ENCODE measurements around the gene ILKAP.

The ILKAP gene

DNA sequence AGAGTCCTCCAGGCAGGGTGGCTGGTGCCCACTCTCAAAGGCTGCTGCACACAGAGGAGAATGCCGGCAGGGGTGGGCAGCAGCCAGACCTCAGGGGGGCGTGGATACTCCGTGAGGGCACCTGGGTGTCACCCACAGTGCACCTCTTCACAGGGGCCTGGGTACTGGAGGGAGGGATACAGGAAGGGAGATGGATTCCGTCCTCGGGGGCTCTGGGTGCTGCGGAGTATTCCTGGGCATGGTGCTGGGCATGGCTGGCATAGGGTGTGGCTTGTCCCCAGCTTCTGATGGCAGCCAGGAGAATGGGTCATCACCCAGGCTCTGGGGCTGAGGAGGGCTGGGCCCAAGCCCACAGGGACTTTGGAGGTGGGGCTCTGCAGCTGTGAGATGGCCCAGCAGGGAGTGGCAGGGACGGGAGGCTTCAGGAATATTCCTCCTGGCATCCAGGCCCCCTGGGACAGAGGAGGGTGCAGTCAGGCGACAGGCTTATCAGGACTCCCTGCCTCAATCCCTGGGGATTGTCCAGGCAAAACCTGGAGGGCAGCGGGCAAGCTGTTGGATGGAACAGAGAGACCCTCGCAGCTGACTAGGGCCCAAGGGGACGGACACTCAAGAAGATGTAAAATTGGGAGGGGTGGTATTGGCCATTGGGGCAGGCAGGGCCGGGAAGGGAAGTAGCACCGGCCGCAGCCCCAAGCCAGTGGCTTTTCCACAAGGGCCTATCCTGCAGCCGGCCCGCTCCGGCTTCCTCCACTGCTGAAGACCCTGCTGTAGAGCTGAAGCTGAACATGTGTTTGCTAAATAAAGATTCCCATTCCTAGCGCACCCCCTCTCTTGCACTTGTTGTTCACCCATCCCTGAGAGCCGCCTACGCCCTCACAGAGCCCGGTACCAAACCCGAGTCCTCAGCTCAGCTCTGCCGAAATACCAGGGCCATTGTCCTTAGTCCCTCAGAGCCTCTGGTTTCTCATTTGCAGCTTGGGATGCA lies 70.7 kb downstream of the ILKAP start:
- H3K4me3 ChIP-seq (ENCODE audit: low read depth, low read length): no peak overlapping the region
- DNase-seq (ENCODE audit: low read depth): no peak
- TF ChIP-seq, protein P1, sequence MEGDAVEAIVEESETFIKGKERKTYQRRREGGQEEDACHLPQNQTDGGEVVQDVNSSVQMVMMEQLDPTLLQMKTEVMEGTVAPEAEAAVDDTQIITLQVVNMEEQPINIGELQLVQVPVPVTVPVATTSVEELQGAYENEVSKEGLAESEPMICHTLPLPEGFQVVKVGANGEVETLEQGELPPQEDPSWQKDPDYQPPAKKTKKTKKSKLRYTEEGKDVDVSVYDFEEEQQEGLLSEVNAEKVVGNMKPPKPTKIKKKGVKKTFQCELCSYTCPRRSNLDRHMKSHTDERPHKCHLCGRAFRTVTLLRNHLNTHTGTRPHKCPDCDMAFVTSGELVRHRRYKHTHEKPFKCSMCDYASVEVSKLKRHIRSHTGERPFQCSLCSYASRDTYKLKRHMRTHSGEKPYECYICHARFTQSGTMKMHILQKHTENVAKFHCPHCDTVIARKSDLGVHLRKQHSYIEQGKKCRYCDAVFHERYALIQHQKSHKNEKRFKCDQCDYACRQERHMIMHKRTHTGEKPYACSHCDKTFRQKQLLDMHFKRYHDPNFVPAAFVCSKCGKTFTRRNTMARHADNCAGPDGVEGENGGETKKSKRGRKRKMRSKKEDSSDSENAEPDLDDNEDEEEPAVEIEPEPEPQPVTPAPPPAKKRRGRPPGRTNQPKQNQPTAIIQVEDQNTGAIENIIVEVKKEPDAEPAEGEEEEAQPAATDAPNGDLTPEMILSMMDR (IDR thresholded peaks at IDR 0.05; ENCODE audit: control insufficient read depth, extremely low read depth, insufficient read depth): no peak

DNA sequence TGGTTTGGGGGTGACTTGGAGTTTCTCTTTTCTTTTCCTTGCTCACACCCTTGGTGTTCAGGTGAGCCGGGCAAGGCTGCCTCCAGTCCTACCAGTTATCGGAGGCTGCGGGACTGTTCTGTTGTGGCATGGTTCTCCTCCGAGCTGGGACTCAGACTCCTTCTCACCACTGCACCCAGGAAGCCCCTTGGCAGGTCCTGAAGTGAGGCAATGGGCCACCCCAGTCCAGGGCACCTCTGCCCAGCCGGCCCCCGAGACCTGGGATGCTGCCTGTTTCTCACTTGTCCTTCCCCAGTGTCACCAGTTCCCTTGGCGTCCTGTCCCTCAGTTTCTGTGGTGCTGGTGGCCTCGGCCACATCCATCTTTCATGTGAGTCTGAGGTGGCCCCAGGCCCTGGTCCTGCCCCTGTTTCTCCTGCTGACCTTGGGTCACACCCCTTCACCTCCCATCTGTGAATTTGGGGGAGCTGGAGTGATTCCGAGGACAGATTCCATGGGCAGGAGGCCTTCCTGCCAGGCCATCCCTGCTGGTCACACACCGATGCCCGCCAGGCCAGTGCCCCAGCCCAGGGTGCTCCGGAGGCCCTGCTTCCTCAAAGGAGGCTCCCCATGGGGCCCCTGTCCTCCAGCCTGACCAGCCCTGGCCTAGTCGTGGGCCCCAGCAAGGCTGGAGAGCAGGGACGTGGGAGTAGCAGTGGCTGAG lies 71.6 kb downstream of the ILKAP start:
- no peak for DNase-seq (ENCODE audit: low read depth)
- no peak overlapping the region for H3K4me3 ChIP-seq (ENCODE audit: low read depth, low read length)
- TF ChIP-seq, protein P1 (IDR thresholded peaks at IDR 0.05; ENCODE audit: control insufficient read depth, extremely low read depth, insufficient read depth): no peak

DNA sequence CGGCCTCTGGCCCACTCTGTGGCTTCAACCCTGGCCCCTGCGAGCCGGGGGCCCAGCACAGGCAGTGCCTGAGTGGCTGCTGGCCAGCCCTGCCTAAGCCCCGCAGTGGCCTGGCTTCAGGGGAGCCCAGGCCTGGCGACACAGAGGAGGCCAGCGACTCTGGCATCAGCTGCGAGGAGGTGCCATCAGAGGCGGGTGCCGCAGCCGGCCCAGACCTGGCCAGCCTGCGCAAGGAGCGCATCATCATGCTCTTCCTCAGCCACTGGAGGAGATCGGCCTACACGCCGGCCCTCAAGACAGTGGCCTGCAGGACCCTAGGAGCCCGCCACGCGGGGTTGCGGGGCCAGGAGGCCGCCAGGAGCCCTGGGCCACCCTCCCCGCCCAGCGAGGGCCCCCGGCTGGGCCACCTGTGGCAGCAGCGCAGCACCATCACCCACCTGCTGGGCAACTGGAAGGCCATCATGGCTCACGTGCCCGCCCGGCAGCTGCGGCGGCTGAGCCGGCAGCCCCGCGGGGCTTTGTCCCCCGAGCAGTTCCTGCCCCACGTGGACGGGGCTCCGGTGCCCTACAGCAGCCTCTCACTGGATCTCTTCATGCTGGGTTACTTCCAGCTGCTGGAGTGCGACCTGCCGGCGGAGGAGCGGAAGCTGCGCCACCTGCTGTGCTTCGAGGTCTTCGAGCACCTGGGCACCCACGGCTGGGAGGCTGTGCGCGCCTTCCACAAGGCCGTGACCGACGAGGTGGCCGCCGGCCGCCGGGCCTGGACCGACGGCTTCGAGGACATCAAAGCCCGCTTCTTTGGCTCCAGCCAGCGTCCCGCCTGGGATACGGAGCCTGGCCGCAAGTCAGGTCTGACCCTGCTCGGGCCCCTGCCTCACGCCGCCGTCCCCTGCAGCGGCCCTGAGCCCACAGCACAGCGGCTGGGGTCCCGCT lies 72.5 kb downstream of the ILKAP start:
- DNase-seq (ENCODE audit: low read depth): no peak
- TF ChIP-seq, protein P1 (IDR thresholded peaks at IDR 0.05; ENCODE audit: control insufficient read depth, extremely low read depth, insufficient read depth): no peak
- H3K4me3 ChIP-seq (ENCODE audit: low read depth, low read length): no peak overlapping the region

DNA sequence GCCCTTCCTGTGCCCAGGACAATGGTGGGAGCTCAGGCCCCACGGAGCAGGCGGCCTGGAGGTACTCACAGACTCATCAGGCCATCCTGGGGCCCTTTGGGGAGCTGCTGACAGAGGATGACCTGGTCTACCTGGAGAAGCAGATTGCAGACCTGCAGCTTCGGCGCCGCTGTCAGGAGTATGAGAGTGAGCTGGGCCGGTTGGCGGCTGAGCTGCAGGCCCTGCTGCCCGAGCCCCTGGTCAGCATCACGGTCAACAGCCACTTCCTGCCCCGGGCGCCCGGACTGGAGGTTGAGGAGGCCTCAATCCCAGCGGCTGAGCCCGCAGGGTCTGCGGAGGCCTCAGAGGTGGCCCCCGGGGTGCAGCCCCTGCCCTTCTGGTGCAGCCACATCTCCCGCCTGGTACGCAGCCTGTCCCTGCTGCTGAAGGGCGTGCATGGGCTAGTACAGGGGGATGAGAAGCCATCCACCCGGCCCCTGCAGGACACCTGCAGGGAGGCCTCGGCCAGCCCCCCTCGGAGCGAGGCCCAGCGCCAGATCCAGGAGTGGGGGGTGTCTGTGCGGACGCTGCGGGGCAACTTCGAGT lies 73.3 kb downstream of the ILKAP start:
- H3K4me3 ChIP-seq (ENCODE audit: low read depth, low read length): no peak overlapping the region
- no peak for DNase-seq (ENCODE audit: low read depth)
- TF ChIP-seq, protein P1 (IDR thresholded peaks at IDR 0.05; ENCODE audit: control insufficient read depth, extremely low read depth, insufficient read depth): no peak

DNA sequence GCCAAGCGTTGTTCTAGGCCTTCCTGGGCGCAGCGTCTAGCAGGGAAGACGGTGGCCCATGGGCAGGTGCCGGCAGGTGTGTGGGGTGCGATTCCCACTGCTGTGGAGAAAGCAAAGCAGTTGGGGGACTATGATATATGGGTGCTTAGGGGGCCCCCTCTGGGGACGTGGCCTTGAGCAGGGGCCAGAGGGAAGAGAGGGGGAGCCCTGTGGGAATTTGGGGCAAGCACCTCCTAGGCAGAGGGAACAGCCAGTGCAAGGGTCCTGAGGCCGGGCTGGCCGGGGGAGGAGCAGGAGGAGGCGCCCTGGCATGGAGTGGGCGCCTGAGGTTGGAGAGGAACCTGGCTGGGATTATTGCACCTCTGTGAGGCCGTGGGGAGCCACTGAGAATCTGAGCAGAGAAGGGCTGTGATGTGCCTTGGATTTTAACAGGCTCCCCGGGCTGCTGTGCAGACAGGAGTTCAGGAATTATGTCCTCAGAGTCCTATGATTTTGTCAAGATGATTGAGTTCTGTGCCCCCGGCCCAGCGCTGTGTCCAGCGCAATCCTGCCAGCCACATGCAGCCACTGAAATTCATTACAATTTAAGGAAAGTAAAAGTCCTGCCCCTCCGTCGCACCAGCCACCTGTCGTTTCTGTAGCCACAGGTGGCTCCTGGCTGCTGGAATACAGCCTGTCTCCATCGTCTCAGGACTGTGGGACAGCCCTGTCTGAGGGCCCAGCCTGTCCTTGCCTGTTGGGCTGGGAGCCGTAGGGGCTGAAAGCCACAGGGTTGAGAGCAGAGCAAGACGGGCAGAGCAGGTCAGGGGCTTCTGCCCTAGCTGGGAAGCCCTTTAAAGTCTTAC lies 74.1 kb downstream of the ILKAP start:
- TF ChIP-seq, protein P1 (IDR thresholded peaks at IDR 0.05; ENCODE audit: control insufficient read depth, extremely low read depth, insufficient read depth): no peak
- no peak overlapping the region for H3K4me3 ChIP-seq (ENCODE audit: low read depth, low read length)
- DNase-seq (ENCODE audit: low read depth): no peak
